C4-2B (cell line): ENCODE results near the gene SPATS1.

Experiments
- CTCF ChIP-seq: fragments of 450-650 bp; conservative IDR thresholded peaks from 2 replicates; pipeline ENCODE4 v1.5.1; 2017; ENCODE audit warnings: mild to moderate bottlenecking
- ZFX ChIP-seq: fragments of 450-650 bp; IDR thresholded peaks from 2 replicates; pipeline ENCODE4 v1.6.1; 2017

- TF ChIP-seq CTCF (no peak), ZFX (no peak)
Observed at GRCh38 chr6:44292661-44293365, 49.6 kb upstream of the SPATS1 start.
